ENCODE results near the gene CA12. TPM values are rescaled to one million over a fixed set of nuclear protein-coding genes. Genes with fewer than 3 reads are reported as not detected.

Gene CA12
- total and polyA plus RNA-seq, 10 of the 15 experiments (the other 5 are each of a cell fraction or from before 2014, with no cell fraction given), result 0.03 to 0.10 TPM; not detected in 8

DNA sequence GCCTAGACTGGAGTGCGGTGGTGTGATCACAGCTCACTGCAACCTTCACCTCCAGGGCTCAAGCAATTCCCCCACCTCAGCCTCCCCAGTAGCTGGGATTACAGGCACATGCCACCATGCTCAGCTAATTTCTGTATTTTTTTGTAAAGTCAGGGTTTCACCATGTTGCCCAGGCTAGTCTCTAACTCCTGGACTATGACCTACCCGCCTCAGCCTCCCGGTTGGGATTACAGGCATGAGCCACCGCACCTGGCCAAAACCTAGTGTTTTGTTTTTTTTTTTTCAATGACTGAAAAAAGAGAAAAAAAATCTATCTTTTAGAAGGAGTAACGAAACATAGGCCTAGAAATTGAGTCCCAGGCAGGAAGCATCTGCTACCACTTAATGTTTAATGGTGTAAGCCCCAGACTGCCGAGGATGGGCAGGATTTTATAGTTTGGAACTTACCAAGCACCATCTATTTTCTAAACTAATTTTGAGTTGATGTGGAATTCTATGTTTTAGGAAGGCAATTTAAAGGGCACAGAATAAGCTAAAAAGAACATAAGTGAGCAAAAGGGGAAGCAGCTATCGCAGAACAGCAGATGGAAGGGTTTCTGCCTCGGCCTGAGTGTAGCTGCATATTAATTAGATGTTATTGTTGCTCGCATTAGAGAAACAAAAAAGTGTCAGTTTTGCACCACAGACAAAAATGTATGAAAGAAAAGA lies 24.2 kb upstream of the CA12 start (continued):
- no peak for TF ChIP-seq GABPA (IDR thresholded peaks at IDR 0.05; ENCODE audit: low read depth)
- no peak for TF ChIP-seq FOXM1 (IDR thresholded peaks at IDR 0.05; ENCODE audit: low read depth, low read length)
- TF ChIP-seq MTA3 (IDR thresholded peaks at IDR 0.05; ENCODE audit: borderline replicate concordance, low read length), result no peak
- no peak for TF ChIP-seq ZNF622 (IDR thresholded peaks at IDR 0.05)
- no peak for TF ChIP-seq NFIC (IDR thresholded peaks at IDR 0.05; ENCODE audit: low read depth, low read length)
- TF ChIP-seq NFXL1 (IDR thresholded peaks at IDR 0.05; ENCODE audit: borderline replicate concordance), result no peak
- TF ChIP-seq MTA2 (IDR thresholded peaks at IDR 0.05; ENCODE audit: low read depth), result no peak
- no peak for TF ChIP-seq STAT3 (IDR thresholded peaks at IDR 0.05; ENCODE audit: low read depth, low read length)

DNA sequence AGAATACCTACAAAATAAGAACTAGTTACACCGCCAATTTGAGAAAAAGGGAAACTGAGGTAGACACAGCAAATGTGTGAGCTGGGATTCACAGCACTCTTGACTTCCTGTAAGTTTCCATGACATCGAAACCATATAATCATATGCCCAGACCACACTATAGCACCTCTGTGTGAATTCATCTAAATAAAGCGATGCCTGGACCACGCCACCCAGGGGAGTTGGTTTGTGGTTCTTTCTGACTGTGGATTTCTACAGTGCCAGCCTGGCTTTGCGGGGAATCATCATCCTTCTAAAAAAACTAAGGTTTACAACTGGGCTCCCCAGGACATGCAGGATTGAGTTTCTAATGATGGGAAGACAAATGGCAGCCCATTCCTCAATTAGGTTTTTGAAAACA lies 23.5 kb upstream of the CA12 start:
- Histone ChIP-seq H3K9ac (ENCODE audit: control insufficient read depth, insufficient read depth, low read length) (no peak overlapping the region), H3K27ac (ENCODE audit: control insufficient read depth, insufficient read depth) (no peak overlapping the region), H3K27me3 (replicated peaks in 1 of 2; ENCODE audit: control insufficient read depth in 2 of 2, insufficient read depth in 2 of 2, low read length in 1 of 2) (no peaks in the 10 kb centered on the region), H4K20me1 (ENCODE audit: control insufficient read depth, insufficient read depth) (no peaks in the 10 kb centered on the region), H2AFZ (ENCODE audit: control insufficient read depth, low read depth, low read length) (no peak overlapping the region), H3K79me2 (ENCODE audit: control insufficient read depth, insufficient read depth, low read length) (no peaks in the 10 kb centered on the region), H3K4me2 (ENCODE audit: control insufficient read depth, insufficient read depth) (no peak overlapping the region), H3K36me3 (ENCODE audit: control insufficient read depth in 2 of 2, insufficient read depth in 2 of 2, low read length in 1 of 2) (no peaks in the 10 kb centered on the region), H3K9me3 (replicated peaks; ENCODE audit: control insufficient read depth, insufficient read depth, low read length) (no peaks in the 10 kb centered on the region), H3K4me1 (ENCODE audit: control insufficient read depth, insufficient read depth, low read length) (no peaks in the 10 kb centered on the region), H3K4me3 (no peak overlapping the region)
- RAD21 ChIA-PET (ENCODE audit: unreplicated experiment), result interaction anchor here (0.6 to 2.8 kb wide), 5 partner anchors 110 to 357 kb away, joined by 3 to 20 read pairs (median 6); no protein-coding TSS in a partner anchor
- POLR2A ChIA-PET, result interaction anchor here (0.6 kb wide), 1 partner anchor 39 kb away, joined by 3 read pairs; no protein-coding TSS in a partner anchor
- CTCF ChIA-PET, result interaction anchor here (0.6 to 3.2 kb wide), 6 partner anchors 13 to 662 kb away, joined by 3 to 56 read pairs (median 4); no protein-coding TSS in a partner anchor
- TF ChIP-seq IKZF1 (conservative IDR thresholded peaks at IDR 0.05), result peak; percentile 52; the same call in 1 of the 2 replicates
- TF ChIP-seq, protein P1, sequence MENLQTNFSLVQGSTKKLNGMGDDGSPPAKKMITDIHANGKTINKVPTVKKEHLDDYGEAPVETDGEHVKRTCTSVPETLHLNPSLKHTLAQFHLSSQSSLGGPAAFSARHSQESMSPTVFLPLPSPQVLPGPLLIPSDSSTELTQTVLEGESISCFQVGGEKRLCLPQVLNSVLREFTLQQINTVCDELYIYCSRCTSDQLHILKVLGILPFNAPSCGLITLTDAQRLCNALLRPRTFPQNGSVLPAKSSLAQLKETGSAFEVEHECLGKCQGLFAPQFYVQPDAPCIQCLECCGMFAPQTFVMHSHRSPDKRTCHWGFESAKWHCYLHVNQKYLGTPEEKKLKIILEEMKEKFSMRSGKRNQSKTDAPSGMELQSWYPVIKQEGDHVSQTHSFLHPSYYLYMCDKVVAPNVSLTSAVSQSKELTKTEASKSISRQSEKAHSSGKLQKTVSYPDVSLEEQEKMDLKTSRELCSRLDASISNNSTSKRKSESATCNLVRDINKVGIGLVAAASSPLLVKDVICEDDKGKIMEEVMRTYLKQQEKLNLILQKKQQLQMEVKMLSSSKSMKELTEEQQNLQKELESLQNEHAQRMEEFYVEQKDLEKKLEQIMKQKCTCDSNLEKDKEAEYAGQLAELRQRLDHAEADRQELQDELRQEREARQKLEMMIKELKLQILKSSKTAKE (IDR thresholded peaks at IDR 0.05; ENCODE audit: low read depth, poor library complexity, severe bottlenecking), result no peak
- TF ChIP-seq IKZF2 (IDR thresholded peaks at IDR 0.05), result peak in 1 of 2 experiments; percentile 28; a peak in 2 of 4 replicates
- no peak for TF ChIP-seq ZNF622 (IDR thresholded peaks at IDR 0.05)
- intact Hi-C loops (cut with micrococcal nuclease; ENCODE audit: unreplicated experiment), result loop anchor here (10.0 kb wide), 1 partner anchor 250 kb away; the partner anchor contains the start of gene RPS27L
- BruUV-seq (replicated peaks), result no TSS peak
- 39% methylated on average over 5 of the region's 5 CpGs for WGBS (ENCODE audit: insufficient coverage, insufficient replicate concordance, low lambda C conversion rate, missing lambda C conversion rate)
- FAIRE-seq, result no peak
- in situ Hi-C loops (cut with MboI), result loop anchor here (5.0 kb wide), 1 partner anchor 358 kb away; no protein-coding TSS in a partner anchor
- SMC1A ChIA-PET (ENCODE audit: uncharacterized antibody, unreplicated experiment), result interaction anchor here (0.6 to 2.3 kb wide), 14 partner anchors 9 to 650 kb away, joined by 3 to 21 read pairs (median 4); no protein-coding TSS in a partner anchor
- ATAC-seq, result 0 out of 3 replicates have a peak, but pooled peaks have one; percentile 31
- DNase-seq (ENCODE audit: low read depth, low spot score), result no peak
